Loucy (cell line): ENCODE data around the gene PIAS1.

Source experiments
- H2AFZ ChIP-seq: fragments of 200-600 bp; sonication (generic); 2 replicates; pipeline ENCODE4 v1.6.0; 2016; ENCODE audit warnings: antibody characterized with exemption, mild to moderate bottlenecking, low read length, moderate library complexity
- H3F3A ChIP-seq: fragments of 200-600 bp; 2 replicates; pipeline ENCODE4 v1.6.0; 2016; ENCODE audit warnings: antibody characterized with exemption, low read depth, mild to moderate bottlenecking
- H3K27me3 ChIP-seq: fragments of 200-600 bp; sonication (generic); 2 replicates; pipeline ENCODE4 v1.6.1; 2014; ENCODE audit warnings: low read length, mild to moderate bottlenecking; ENCODE audit not compliant: insufficient read depth, poor library complexity, severe bottlenecking
- H3K36me3 ChIP-seq: fragments of 200-600 bp; sonication (generic); 2 replicates; pipeline ENCODE4 v1.6.1; 2016; ENCODE audit warnings: low read length; ENCODE audit not compliant: insufficient read depth
- H3K4me1 ChIP-seq: fragments of 200-600 bp; sonication (generic); 2 replicates; pipeline ENCODE4 v1.5.1; 2014; ENCODE audit warnings: low read length, mild to moderate bottlenecking; ENCODE audit not compliant: insufficient read depth, poor library complexity, severe bottlenecking
- H3K4me2 ChIP-seq: fragments of 200-600 bp; sonication (generic); 2 replicates; pipeline ENCODE4 v1.6.0; 2014; ENCODE audit warnings: antibody characterized with exemption, low read length, low read depth, mild to moderate bottlenecking; ENCODE audit not compliant: poor library complexity, severe bottlenecking
- H3K4me3 ChIP-seq: fragments of 200-600 bp; sonication (generic); 2 replicates; pipeline ENCODE4 v1.5.1; 2014; ENCODE audit warnings: low read length, mild to moderate bottlenecking, mixed read lengths; ENCODE audit not compliant: poor library complexity, severe bottlenecking
- H3K79me2 ChIP-seq: fragments of 200-600 bp; sonication (generic); 2 replicates; pipeline ENCODE4 v1.6.1; 2014; ENCODE audit warnings: low read length; ENCODE audit not compliant: insufficient read depth
- H3K9ac ChIP-seq: fragments of 200-600 bp; sonication (generic); 2 replicates; pipeline ENCODE4 v1.6.0; 2014; ENCODE audit warnings: mild to moderate bottlenecking, low read depth, low read length, moderate library complexity; ENCODE audit not compliant: poor library complexity, severe bottlenecking
- H3K9me2 ChIP-seq: fragments of 200-600 bp; sonication (generic); replicated peaks from 2 replicates; pipeline ENCODE4 v1.6.1; 2016; ENCODE audit warnings: low read depth, low read length, mixed read lengths
- H3K9me3 ChIP-seq: fragments of 200-600 bp; sonication (generic); 2 replicates; pipeline ENCODE4 v1.6.1; 2014; ENCODE audit warnings: mild to moderate bottlenecking, antibody characterized with exemption, low read length, low read depth; ENCODE audit not compliant: insufficient read depth
- H4K20me1 ChIP-seq: fragments of 200-600 bp; sonication (generic); 2 replicates; pipeline ENCODE4 v1.6.0; 2014; ENCODE audit warnings: antibody characterized with exemption, low read length, mild to moderate bottlenecking; ENCODE audit not compliant: insufficient read depth, poor library complexity, severe bottlenecking
- EZH2phosphoT487 ChIP-seq: fragments of 200-600 bp; IDR thresholded peaks from 2 replicates; pipeline ENCODE4 v1.6.1; 2018; ENCODE audit warnings: antibody characterized with exemption, mild to moderate bottlenecking, moderate library complexity, borderline replicate concordance
- TF ChIP-seq, protein P1 (sequence below): fragments of 200-600 bp; sonication (generic); conservative IDR thresholded peaks from 2 replicates; pipeline ENCODE4 v1.5.1; 2014; ENCODE audit warnings: mild to moderate bottlenecking, antibody characterized with exemption, low read length

PIAS1 gene

DNA sequence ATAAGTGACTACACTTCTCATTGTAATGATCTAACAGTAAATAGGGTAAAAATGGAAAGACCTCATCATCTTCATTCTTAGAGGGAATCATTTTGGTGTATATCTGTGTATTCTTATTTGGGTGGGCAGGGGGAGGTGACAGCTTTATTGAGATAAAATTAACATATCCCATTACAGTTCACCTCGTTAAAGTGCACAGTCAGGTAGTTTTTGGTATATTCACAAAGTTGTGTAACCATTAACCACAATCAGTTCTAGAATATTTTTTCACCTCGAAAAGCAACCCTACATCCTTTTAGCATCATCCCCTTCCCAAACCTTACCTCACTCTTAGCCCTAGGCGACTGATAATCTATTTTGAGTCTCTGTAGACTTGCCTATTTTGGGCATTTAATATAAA, 8.1 kb downstream of the PIAS1 start:
- Histone ChIP-seq H3K9ac (no peak overlapping the region), H3K27me3 (no peaks in the 10 kb centered on the region), H3K4me3 (peak overlapping the region; percentile 17), H4K20me1 (peaks cover 95% of the 10 kb centered on the region), H3K4me2 (peak overlapping the region; percentile 60), H2AFZ (no peak overlapping the region), H3K4me1 (peaks cover 40% of the 10 kb centered on the region), H3K79me2 (peaks cover 100% of the 10 kb centered on the region), H3K9me2 (no peaks in the 10 kb centered on the region), H3F3A (no peaks in the 10 kb centered on the region), H3K9me3 (no peaks in the 10 kb centered on the region), H3K36me3 (peaks cover 7% of the 10 kb centered on the region; the same call in 1 of the 2 replicates)
- TF ChIP-seq EZH2phosphoT487 = no peak
- TF ChIP-seq, protein P1, sequence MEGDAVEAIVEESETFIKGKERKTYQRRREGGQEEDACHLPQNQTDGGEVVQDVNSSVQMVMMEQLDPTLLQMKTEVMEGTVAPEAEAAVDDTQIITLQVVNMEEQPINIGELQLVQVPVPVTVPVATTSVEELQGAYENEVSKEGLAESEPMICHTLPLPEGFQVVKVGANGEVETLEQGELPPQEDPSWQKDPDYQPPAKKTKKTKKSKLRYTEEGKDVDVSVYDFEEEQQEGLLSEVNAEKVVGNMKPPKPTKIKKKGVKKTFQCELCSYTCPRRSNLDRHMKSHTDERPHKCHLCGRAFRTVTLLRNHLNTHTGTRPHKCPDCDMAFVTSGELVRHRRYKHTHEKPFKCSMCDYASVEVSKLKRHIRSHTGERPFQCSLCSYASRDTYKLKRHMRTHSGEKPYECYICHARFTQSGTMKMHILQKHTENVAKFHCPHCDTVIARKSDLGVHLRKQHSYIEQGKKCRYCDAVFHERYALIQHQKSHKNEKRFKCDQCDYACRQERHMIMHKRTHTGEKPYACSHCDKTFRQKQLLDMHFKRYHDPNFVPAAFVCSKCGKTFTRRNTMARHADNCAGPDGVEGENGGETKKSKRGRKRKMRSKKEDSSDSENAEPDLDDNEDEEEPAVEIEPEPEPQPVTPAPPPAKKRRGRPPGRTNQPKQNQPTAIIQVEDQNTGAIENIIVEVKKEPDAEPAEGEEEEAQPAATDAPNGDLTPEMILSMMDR = no peak

DNA sequence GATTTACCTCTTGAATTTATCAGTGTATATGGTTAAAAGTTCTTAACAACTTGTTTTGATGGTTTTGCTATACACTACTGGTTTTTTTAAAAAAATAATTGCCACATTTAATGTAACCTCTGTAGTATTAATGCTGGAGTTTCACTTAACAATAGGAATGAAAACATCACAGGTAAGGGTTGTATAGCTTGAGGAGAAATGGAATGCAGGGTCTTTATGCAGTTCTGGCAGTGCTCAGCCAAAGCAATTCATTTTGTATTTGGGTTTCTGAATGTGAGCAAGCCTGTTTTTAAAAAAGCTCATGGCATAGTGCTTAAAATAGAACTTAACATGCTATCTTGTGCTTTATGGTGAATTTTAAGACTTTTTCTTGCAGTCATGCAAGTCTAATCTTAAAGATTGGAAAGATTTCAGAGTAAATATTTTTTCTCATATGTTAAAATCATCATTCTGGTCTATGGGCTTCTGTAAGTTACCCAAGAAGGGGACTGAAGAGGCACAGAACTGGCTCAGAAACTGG, 8.9 kb downstream of the PIAS1 start:
- Histone ChIP-seq H3K36me3 (peaks cover 7% of the 10 kb centered on the region; the same call in 1 of the 2 replicates), H3K9me2 (no peaks in the 10 kb centered on the region), H3K4me1 (peaks cover 32% of the 10 kb centered on the region), H3F3A (no peaks in the 10 kb centered on the region), H3K79me2 (peaks cover 99% of the 10 kb centered on the region), H3K27me3 (no peaks in the 10 kb centered on the region), H2AFZ (no peak overlapping the region), H3K9me3 (no peaks in the 10 kb centered on the region), H3K9ac (no peak overlapping the region), H3K4me2 (peak overlapping the region; percentile 60), H4K20me1 (peaks cover 93% of the 10 kb centered on the region), H3K4me3 (peak overlapping the region; percentile 17)
- TF ChIP-seq, protein P1 = no peak
- TF ChIP-seq EZH2phosphoT487 = no peak

- Histone ChIP-seq H3K27me3 (no peaks in the 10 kb centered on the region), H3K79me2 (peaks cover 99% of the 10 kb centered on the region), H3K9ac (no peak overlapping the region), H3F3A (no peaks in the 10 kb centered on the region), H4K20me1 (peaks cover 91% of the 10 kb centered on the region), H2AFZ (no peak overlapping the region), H3K9me2 (no peaks in the 10 kb centered on the region), H3K9me3 (no peaks in the 10 kb centered on the region), H3K36me3 (peaks cover 7% of the 10 kb centered on the region; the same call in 1 of the 2 replicates), H3K4me1 (peaks cover 28% of the 10 kb centered on the region), H3K4me2 (peak overlapping the region; percentile 60), H3K4me3 (no peak overlapping the region)
- TF ChIP-seq, protein P1 = no peak
- TF ChIP-seq EZH2phosphoT487 = no peak
Observed at GRCh38 chr15:68063606-68064005, 9.5 kb downstream of the PIAS1 start.
